ENCODE data around the gene KLK3.

The KLK3 gene

DNA sequence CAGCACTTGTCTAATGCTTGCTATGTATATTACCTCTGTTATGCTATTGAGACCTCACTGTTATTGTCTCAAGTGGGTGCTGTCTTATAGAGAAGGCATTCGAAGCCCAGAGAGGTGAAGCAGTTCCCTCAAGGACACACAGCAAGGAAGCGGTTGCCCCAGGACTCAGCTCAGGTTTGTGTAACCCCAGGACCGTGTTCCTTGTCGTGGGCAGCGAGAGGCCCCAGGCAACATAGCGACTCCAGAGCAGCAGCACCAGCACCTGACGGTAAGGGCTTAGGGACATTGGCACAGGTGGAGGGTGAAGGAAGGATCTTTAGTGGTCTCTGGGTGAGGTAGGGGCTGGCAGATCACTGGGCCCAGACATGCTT is 23.7 kb upstream of the KLK3 start:
- TF ChIP-seq EZH2 (optimal IDR thresholded peaks at IDR 0.05; ENCODE audit: low read depth, low read length) (no peak), EZH2phosphoT487 (IDR thresholded peaks at IDR 0.05; ENCODE audit: low read length) (no peak)
- TF ChIP-seq, protein P1, sequence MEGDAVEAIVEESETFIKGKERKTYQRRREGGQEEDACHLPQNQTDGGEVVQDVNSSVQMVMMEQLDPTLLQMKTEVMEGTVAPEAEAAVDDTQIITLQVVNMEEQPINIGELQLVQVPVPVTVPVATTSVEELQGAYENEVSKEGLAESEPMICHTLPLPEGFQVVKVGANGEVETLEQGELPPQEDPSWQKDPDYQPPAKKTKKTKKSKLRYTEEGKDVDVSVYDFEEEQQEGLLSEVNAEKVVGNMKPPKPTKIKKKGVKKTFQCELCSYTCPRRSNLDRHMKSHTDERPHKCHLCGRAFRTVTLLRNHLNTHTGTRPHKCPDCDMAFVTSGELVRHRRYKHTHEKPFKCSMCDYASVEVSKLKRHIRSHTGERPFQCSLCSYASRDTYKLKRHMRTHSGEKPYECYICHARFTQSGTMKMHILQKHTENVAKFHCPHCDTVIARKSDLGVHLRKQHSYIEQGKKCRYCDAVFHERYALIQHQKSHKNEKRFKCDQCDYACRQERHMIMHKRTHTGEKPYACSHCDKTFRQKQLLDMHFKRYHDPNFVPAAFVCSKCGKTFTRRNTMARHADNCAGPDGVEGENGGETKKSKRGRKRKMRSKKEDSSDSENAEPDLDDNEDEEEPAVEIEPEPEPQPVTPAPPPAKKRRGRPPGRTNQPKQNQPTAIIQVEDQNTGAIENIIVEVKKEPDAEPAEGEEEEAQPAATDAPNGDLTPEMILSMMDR (IDR thresholded peaks at IDR 0.05; ENCODE audit: low read length) = no peak
- H3K9me2 ChIP-seq (replicated peaks; ENCODE audit: insufficient read depth, low read length) = no peaks in the 10 kb centered on the region
- H3K4me2 ChIP-seq (ENCODE audit: low read depth, low read length) = no peak overlapping the region
- H2AFZ ChIP-seq (ENCODE audit: low read length) = no peak overlapping the region
- H4K20me1 ChIP-seq (ENCODE audit: insufficient read depth, low read length) = no peaks in the 10 kb centered on the region
- H3K9me3 ChIP-seq (replicated peaks; ENCODE audit: insufficient read depth, low read length) = no peaks in the 10 kb centered on the region
- H3F3A ChIP-seq (ENCODE audit: insufficient read depth, low read length) = no peaks in the 10 kb centered on the region
- no peaks in the 10 kb centered on the region for H3K79me2 ChIP-seq (ENCODE audit: low read length)
- no peak overlapping the region for H3K4me3 ChIP-seq (ENCODE audit: low read length)
- peaks cover 83% of the 10 kb centered on the region for H3K27me3 ChIP-seq (replicated peaks; ENCODE audit: insufficient read depth, low read length)
- H3K36me3 ChIP-seq (replicated peaks; ENCODE audit: insufficient read depth, low read length) = no peaks in the 10 kb centered on the region
- no peak overlapping the region for H3K9ac ChIP-seq (ENCODE audit: low read length)
- DNase-seq = no peak
- H3K27ac ChIP-seq (ENCODE audit: low read length) = no peak overlapping the region
- H3K4me1 ChIP-seq (ENCODE audit: low read length) = no peaks in the 10 kb centered on the region

DNA sequence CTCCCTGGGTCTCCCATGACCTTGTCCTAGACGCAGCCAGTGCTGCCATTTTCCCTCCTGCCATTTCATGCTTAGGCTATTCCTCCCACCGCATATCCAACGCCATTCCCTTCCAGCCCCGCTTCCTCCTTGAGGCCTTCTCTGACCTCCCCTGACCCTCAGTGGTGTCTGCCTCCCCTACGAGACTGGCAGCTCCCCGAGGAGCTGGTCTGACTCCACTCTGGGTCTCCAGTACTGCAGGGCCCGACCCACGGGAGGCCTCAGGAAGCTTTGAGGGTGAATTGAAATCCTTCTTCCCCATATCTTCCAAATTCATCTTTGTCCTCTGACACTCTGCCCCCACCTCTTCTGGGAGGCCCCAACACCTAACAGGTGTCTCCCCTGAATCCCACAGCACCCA is 22.0 kb upstream of the KLK3 start:
- no peaks in the 10 kb centered on the region for H3K36me3 ChIP-seq (replicated peaks; ENCODE audit: insufficient read depth, low read length)
- H3K27ac ChIP-seq (ENCODE audit: low read length) = no peak overlapping the region
- H3K4me1 ChIP-seq (ENCODE audit: low read length) = no peaks in the 10 kb centered on the region
- H2AFZ ChIP-seq (ENCODE audit: low read length) = no peak overlapping the region
- H3K79me2 ChIP-seq (ENCODE audit: low read length) = no peaks in the 10 kb centered on the region
- no peaks in the 10 kb centered on the region for H3F3A ChIP-seq (ENCODE audit: insufficient read depth, low read length)
- peaks cover 74% of the 10 kb centered on the region for H3K27me3 ChIP-seq (replicated peaks; ENCODE audit: insufficient read depth, low read length)
- DNase-seq = no peak
- TF ChIP-seq, protein P1 (IDR thresholded peaks at IDR 0.05; ENCODE audit: low read length) = no peak
- TF ChIP-seq EZH2phosphoT487 (IDR thresholded peaks at IDR 0.05; ENCODE audit: low read length) = no peak
- TF ChIP-seq EZH2 (optimal IDR thresholded peaks at IDR 0.05; ENCODE audit: low read depth, low read length) = no peak
- H3K9me2 ChIP-seq (replicated peaks; ENCODE audit: insufficient read depth, low read length) = no peaks in the 10 kb centered on the region
- no peak overlapping the region for H3K9ac ChIP-seq (ENCODE audit: low read length)
- H3K9me3 ChIP-seq (replicated peaks; ENCODE audit: insufficient read depth, low read length) = no peaks in the 10 kb centered on the region
- H3K4me3 ChIP-seq (ENCODE audit: low read length) = no peak overlapping the region
- no peaks in the 10 kb centered on the region for H4K20me1 ChIP-seq (ENCODE audit: insufficient read depth, low read length)
- H3K4me2 ChIP-seq (ENCODE audit: low read depth, low read length) = no peak overlapping the region

DNA sequence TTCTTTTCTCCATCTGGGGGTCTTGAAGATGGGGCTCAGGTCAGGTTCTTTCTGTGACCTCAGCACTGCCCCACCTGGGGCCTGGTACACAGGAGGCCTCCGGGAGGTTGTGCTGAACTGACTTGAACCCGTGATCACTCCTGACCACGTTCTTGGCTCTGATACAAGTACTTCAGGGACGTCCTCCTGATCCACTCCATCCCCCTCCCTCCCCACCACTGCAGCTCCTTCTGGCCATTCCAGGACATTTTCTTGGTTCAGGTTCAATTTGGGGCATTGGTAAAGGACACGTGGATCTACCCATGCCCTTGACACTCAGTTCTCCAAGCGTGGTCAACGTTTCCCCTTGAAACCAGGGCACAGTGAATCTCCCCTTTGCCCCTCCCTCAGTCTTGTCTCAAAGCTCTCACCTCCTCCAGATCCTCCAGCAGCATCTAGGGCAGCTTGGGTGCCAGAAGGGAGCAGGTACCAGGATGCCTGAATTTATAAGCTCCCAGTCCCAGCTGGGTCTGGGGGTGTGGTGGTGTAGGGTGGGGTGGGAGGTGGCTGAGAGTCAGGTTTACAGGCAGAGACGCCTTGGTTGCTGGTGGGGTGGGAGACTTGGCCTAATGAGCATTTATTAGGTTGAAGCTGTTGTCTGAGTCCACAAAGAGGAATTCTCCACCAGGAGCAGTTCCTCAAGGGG is 21.5 kb upstream of the KLK3 start, which contains the start of gene KLK15:
TSS of gene KLK15 (minus strand) at position 458 of the 685 bp plus-strand sequence. CDS start 2,082 bp downstream, outside the sequence.
- H3K36me3 ChIP-seq (replicated peaks; ENCODE audit: insufficient read depth, low read length) = no peaks in the 10 kb centered on the region
- H3K4me2 ChIP-seq (ENCODE audit: low read depth, low read length) = no peak within 1 kb of the TSS
- no peak within 1 kb of the TSS for H2AFZ ChIP-seq (ENCODE audit: low read length)
- H3F3A ChIP-seq (ENCODE audit: insufficient read depth, low read length) = no peaks in the 10 kb centered on the region
- H3K9ac ChIP-seq (ENCODE audit: low read length) = no peak within 1 kb of the TSS
- no peaks in the 10 kb centered on the region for H3K79me2 ChIP-seq (ENCODE audit: low read length)
- H3K9me3 ChIP-seq (replicated peaks; ENCODE audit: insufficient read depth, low read length) = no peaks in the 10 kb centered on the region
- no peak for TF ChIP-seq EZH2phosphoT487 (IDR thresholded peaks at IDR 0.05; ENCODE audit: low read length)
- TF ChIP-seq, protein P1 (IDR thresholded peaks at IDR 0.05; ENCODE audit: low read length) = no peak
- no peak for TF ChIP-seq EZH2 (optimal IDR thresholded peaks at IDR 0.05; ENCODE audit: low read depth, low read length)
- H3K27me3 ChIP-seq (replicated peaks; ENCODE audit: insufficient read depth, low read length) = peaks cover 71% of the 10 kb centered on the region
- DNase-seq = no peak
- no peaks in the 10 kb centered on the region for H3K9me2 ChIP-seq (replicated peaks; ENCODE audit: insufficient read depth, low read length)
- no peak within 1 kb of the TSS for H3K27ac ChIP-seq (ENCODE audit: low read length)
- H3K4me3 ChIP-seq (ENCODE audit: low read length) = no peak within 1 kb of the TSS
- H4K20me1 ChIP-seq (ENCODE audit: insufficient read depth, low read length) = no peaks in the 10 kb centered on the region
- H3K4me1 ChIP-seq (ENCODE audit: low read length) = no peaks in the 10 kb centered on the region
